Limb (tissue), 2 donors: Measurements from ENCODE around the gene TCTN1.
A peak's percentile ranks its signal among the peaks of the same experiment; 100 is the strongest.
"Not testable (repeated sequence)": the region's sequence is repeated elsewhere in the genome, so short reads cannot be mapped to it uniquely, and the experiment has no call there.

Experiments
- DNase-seq, 2 donors: peaks; one replicate each; pipeline ENCODE4 v3.0.0-alpha.2; 2016; ENCODE audit errors: extremely low spot score in 2 of 2

Gene TCTN1

DNA sequence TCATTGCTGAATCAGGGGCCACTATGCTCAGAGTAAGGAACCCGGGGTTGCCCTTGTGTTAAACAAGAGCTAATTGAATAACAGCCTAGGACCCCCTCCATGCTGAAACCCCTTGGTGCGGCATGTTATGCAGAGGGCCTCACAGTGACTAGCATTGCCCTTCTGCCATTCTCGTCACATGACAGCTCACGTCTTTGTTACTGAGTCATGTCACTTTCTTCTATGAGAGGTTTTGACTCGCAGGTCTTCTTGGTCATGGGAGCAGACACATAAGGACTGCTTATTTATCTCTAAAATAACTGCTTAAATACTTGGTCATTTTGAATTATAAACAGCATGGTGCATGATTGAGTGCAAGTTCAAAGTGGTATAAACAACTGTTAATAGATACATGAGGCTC lies 24.9 kb downstream of the TCTN1 start:
- no peak for DNase-seq

DNA sequence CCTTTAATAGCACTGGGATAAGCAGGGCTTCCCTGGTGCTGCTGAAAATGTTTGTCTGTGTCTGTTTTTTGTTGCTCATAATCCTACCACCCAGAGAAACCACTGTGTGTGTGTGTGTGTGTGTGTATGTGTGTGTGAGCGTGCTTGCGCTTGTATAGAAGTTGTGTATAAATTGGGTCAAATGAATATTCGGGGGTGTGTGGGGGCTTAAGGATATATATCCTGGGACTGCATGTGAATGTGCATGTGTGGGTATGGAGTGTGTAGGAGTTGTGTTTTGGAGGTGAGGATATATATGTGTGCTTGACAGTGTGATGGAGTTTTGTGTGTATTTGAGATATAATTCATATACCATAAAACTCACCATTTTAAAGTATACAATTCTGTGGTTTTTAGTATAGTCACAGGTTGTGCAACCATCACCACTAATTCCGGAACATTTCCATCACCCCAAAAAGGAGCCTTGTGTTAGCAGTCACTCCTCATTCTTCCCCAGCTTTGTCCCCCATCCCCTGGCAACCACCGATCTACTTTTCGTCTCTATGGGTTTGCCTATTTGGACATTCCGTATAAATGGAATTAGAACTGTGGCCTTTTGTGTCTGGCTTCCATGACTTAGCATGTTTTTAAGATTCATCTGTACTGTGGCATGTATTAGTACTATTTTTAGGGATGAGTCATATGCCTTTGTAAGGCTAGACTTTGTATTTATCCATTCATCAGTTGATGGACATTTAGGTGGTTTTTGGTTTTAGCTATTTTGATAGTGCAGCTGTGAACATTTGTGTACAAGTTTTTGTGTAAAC lies 25.6 kb downstream of the TCTN1 start:
- DNase-seq: no peak

DNA sequence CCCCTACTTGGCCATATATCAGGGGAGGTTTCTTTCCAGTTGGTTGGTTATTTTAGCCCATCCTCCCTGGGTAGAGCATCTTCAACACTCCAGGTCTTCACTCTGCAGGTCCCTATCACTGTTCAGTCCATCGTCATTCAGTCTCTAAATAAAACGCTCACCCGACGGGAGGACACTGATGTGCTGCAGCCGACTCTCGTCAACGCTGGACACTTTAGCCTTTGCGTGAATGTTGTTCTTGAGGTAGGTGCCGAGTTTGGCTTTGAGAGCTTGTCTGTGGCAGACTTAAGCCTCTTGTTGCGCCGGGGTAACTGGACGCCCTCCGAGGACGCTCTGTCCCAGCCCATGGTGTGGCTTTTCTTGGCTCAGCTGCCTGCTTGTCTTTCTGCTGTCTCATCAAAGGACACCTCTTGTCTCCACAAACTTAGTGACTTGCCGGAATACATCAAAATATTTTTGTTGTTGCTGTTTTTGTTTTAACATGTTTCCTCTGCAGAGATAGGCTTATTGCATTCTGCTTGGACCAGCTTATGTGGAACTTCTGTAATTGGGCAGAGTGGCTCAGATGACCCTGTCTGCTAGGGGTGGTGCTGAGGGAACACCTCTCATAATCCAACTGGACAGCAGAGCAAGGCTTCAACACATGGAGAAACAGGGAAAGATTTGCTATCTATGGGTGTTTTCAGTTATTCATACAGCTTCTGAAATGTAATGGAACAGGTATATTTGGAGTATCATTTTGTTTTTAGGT lies 26.5 kb downstream of the TCTN1 start:
- no peak for DNase-seq

DNA sequence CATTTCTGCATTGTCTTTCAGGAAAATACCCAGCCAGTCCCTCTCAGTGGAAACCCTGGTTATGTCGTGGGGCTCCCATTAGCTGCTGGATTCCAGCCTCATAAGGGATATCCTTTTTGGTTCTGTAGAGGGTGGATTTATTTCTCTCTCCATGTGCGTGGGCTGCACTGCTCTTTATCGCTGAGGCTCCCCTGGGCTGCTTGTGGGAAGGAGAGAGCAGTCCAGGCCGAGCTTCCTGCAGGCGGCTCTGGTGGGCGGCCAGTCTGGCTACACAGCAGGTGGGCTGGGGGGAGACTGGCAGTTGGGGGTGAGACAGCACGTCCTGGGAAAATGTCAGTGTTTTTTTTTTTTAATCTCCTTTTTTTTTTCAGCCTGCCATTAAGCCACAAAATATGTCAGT lies 27.6 kb downstream of the TCTN1 start:
- peak in 1 of 2 donors; percentile 53 for DNase-seq

DNA sequence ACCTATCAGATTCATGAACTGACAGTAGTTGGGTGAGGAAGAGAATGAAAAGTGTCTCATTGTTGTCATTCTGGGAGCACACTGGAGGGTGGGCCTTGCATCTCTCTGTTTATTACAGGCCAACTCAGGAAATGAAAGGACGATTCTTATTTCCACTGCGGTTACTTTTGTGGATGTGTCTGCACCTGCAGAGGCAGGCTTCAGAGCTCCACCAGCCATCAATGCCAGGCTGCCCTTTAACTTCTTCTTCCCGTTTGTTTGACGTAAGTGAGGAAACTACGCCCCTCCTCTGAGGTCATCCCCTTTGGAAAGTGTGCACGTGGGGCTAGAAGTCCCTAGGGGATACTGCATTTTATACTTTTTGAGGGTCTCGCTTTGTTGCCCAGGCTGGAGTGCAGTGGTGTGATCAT lies 33.7 kb downstream of the TCTN1 start:
- no peak for DNase-seq

- DNase-seq: no peak
These were observed 35.5 kb downstream of the TCTN1 start for GRCh38 chr12:110649341-110649847.

DNA sequence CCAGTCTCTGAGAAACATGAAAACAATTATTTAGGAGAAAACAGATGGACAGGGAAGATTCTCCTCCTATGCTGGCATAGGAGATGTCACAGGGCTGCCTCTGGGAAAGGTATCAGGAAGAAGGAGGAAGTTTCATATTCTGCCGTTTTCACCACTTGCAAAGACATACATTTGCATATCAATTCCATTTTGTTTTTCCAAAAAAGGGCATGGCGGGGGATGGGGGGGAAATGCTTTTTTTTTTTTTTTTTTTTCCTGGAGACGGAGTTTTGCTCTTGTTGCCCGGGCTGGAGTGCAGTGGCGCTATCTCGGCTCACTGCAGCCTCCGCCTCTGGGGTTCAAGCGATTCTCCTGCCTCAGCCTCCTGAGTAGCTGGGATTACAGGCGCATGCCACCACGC lies 40.3 kb downstream of the TCTN1 start:
- DNase-seq: not testable (repeated sequence)

GRCh38 chr12:110656071-110656655 lies 42.2 kb downstream of the TCTN1 start:
- DNase-seq: no peak

DNA sequence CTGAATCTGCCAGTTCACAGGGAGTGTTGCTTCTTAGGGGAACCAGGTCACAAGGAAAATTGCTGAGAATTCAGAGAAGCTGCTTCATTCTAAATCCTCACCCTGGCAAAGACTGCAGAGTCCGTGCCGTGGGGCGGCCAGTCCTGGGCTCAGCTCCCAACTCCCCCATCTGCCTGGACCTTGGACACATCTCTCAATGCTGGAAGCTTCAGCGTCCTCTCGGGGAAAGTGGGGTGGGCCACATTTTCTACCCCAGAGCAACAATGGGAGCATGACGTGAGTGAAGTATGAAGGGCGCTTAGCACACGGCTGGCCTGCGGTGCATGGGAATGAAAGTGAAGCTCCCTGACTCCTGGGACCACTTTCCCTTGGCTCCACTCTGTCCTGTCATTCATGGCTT lies 43.8 kb downstream of the TCTN1 start:
- no peak for DNase-seq

DNA sequence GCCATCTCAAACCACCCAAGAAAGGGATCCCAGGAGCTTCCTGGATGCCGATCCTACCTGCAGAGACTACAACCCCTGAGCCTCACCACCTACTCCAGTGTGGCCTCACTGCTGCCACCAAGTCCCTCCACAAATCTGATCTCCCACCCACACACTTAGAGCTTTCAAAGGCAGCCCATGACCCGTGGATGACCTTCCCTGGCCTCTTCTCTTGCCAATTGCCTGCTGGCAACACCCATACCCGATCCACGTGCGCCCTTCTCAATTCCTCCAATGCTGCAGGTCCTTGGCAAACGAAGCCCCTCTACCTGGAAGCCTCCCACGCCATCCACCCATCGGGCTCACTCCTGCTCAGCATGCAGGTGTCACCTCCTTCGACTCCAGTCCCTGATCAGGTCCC lies 44.3 kb downstream of the TCTN1 start:
- no peak for DNase-seq

GRCh38 chr12:110658878-110659277 lies 44.9 kb downstream of the TCTN1 start:
- no peak for DNase-seq

DNA sequence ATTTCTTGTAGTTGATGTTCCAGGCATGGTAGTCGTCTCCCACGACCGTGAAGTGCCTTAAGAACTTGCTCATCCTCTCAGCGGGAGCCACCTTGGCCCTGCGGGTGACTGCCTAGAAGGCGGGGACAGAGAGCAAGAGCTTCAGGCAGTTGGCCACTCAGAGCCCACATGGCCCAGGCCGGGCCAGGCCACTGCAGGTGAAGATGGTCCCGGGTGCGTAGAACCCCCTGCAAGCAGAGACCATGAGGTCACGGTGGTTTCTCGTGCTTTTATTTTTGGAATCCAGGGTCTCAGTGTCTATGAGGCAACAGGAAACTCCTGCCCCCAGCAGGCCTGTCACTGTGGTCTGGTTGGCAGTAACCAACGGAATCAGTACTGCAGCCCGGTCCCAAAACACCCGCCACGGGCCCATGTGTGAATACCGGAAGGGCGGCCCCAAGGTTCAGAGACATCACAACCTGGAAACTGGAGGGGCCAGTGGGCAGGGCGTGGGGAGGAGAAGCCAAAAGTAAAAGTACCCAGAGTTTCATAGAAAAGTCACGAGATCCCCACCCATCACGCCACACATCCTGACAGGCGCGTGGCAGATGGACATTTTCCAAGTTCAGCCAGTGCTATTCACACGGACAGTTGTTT lies 47.5 kb downstream of the TCTN1 start:
- DNase-seq: no peak

DNA sequence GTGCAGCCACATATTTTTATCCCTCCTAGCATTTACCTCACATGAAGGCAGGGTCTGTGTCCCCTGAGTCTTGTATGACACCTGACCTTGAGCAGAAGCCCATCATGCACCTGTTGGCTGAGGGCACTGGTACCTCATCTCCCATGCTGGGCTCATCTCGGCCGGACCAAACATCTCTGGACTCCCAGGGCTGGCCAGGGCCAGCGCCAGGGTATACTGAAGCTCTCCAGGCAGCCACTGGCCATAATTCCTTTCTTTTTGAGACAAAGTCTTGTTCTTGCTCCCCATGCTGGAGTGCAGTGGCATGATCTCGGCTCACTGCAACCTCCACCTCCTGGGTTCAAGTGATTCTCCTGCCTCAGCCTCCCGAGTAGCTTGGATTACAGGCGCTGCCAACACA lies 53.0 kb downstream of the TCTN1 start:
- DNase-seq: no peak

DNA sequence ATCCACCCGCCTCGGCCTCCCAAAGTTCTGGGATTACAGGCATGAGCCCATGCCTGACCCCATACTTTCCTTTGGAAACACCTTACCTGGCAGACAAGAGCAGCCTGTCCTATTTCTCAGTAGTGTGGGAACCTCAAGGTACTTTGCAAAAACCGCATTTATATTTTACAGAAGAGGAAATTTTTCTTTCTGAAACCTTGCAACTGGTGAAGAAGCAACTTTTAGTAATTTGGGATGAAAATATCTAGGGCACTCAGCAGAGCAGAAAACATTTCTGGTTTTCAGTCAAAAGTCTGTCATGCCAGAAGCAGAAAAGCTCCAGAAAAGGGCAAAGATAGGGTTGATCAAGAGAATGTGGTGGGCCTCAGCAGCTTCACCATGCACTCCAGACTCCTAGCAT lies 53.7 kb downstream of the TCTN1 start:
- no peak for DNase-seq

DNA sequence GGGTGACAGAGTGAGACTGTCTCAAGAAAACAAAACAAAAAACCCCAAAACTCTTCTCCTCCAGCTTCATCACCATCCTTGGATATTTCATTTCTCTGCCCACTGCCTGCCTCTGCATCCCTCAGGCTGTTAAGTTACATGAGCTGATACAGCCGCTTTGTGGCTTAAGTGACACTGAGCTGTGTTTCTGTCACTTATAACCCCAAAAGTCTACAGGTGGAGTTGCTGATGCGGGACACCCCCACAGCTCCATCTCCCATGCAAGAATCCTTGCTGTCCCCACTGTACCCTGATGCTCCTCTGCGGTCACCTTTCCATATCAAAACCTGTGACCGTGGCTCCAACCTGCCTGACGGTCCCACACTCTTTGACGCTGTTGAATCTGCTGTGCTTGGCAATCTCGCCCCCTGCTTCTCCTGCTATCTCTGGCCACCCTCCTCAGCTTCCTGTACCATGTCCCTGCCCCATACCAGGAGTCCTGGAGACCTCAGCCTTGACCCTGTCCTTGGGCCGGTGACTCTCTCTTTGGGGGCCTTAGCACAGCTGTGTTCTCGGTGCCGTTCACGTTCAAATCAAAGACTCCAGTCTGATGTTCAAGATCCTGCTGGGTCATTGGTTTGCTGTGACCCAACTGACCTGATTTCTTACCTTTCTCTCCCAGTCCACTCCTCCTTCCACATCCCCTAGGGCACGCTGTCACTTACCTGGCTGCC lies 54.7 kb downstream of the TCTN1 start:
- no peak for DNase-seq

DNA sequence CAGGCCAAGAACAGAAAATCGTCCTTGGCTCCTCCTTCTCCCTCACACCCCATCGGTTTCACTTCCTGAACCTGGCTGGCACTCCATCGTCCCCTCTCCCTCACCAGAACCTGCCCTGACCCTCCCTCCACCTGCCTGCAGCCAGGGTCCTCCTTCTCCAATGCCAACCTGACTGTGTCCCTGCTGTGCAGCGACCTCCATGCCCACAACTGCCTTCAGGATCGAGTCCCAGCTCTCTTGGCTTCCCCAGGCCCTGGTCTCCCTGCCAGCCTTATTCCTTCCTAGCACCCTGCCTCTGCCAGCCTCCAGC lies 55.2 kb downstream of the TCTN1 start:
- no peak for DNase-seq

- DNase-seq: no peak
These were observed 56.3 kb downstream of the TCTN1 start for GRCh38 chr12:110670161-110670701.

DNA sequence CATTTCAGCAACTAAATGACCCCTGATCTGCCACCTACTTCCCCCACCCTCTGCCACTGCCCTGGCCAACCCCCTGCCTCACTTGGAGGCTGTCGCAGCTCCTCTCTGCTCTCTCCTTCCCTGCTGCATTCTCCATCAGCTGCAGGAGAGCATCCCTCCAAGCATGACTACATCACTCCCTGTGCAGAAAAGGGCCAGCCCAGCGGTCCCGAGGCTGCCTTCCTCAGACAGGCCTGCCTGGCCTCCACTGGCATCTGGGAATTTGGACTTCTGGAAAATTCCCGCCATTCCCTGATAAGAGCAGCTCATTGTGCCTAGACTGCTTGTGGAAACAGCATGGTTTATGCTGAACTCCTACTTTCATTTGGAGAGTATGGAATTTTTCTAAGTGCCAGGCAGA lies 62.2 kb downstream of the TCTN1 start:
- no peak for DNase-seq

DNA sequence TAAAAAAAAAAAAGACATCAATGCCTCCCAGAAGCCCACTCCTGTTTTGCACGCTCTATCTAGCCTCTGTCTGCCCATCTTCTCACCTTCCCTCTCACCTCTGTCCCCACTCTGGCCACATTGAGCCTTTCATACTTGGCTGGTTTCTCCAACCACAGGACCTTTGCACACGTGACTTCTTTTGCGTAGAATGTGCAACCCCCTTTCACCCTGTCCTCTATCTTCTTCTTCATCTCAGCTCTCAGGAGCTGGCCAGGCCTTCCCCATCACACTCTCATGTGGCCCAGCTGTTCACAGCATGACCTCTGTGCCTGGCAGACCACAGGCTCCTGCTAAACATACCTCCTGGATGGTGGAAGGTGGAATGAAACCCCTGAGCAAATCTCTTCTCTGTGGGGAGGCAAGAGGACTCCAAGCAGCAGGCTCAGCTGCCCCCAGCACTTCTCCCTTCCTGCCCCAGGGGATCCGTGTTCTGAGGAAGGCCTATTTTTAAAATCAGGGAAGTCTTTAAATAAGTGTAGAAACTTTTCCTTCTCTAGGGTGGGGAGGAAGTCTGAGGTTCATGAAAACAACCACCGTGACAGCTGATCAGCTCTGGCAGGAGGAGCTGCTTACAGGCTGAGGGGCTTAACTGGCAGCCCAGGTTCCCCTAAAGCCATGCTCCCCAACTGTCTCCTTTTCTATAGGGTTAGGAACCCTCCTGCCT lies 63.4 kb downstream of the TCTN1 start:
- no peak for DNase-seq

DNA sequence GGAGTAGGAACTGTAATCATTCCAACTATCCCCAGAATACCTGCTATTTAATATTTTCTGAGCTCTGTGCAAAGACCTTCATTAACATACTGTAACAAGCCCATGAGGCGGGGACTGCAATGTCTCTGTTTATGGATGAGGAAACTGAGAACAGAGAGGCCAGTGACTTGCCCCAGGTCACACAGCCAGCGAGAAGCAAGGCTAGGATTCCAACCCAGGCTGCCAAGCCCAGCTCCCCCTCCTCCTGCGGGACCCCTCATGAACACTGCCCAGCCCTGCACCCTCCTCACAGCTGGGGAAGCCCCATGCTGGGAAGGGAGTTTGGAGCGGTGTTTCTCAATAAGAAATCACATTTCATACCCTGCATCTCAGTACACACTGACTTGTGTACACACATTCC lies 64.1 kb downstream of the TCTN1 start:
- DNase-seq: no peak

DNA sequence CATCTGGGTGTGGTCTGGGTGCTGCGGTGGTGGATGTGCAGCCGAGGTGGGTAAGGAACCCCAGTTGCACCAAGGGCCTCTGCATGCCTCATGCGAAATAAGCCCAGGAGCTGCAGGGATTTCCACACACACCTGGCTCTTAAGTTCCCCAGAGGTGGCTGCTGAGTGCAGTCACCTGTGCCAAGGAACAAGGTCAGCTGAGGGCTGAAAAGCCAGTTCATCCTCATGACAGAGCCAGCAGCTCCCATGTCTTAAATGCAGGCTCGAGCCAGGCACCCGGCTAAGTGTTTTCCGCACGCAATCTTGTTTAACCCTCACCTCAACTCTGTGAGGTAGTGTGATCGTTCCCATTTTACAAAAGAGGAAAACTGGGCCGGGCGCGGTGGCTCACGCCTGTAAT lies 65.3 kb downstream of the TCTN1 start:
- no peak for DNase-seq
